Measurements from ENCODE around the gene HPS4.
"Not testable (repeated sequence)": the region's sequence is repeated elsewhere in the genome, so short reads cannot be mapped to it uniquely, and the experiment has no call there.

The HPS4 gene

DNA sequence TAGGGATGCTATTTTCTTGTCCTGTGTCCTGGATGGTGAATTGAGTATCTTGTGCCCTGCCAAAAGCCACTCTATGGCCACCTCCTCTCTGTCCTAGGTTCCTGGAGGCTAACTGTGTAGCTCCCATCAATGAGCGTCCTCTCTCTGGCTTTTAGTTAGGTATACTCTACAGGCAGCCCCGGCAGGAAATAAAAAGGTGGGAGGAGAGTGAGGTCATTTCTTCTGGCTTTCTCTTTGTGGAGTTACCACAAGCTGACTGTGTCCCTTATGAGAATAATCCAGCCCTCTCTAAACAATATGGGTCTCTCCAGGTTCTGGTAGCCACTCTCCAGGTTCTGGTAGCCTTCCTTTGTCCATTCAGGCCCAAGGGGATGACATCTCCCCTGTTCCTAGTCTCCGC lies 66.2 kb downstream of the HPS4 start:
- no peak for DNase-seq (ENCODE audit: low read depth in 2 of 2)
- TF ChIP-seq, protein P1, sequence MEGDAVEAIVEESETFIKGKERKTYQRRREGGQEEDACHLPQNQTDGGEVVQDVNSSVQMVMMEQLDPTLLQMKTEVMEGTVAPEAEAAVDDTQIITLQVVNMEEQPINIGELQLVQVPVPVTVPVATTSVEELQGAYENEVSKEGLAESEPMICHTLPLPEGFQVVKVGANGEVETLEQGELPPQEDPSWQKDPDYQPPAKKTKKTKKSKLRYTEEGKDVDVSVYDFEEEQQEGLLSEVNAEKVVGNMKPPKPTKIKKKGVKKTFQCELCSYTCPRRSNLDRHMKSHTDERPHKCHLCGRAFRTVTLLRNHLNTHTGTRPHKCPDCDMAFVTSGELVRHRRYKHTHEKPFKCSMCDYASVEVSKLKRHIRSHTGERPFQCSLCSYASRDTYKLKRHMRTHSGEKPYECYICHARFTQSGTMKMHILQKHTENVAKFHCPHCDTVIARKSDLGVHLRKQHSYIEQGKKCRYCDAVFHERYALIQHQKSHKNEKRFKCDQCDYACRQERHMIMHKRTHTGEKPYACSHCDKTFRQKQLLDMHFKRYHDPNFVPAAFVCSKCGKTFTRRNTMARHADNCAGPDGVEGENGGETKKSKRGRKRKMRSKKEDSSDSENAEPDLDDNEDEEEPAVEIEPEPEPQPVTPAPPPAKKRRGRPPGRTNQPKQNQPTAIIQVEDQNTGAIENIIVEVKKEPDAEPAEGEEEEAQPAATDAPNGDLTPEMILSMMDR (IDR thresholded peaks at IDR 0.05; ENCODE audit: low read depth, low read length), result no peak
- H3K4me3 ChIP-seq (replicated peaks in 1 of 2; ENCODE audit: low read depth in 2 of 2, low read length in 2 of 2), result no peak overlapping the region

DNA sequence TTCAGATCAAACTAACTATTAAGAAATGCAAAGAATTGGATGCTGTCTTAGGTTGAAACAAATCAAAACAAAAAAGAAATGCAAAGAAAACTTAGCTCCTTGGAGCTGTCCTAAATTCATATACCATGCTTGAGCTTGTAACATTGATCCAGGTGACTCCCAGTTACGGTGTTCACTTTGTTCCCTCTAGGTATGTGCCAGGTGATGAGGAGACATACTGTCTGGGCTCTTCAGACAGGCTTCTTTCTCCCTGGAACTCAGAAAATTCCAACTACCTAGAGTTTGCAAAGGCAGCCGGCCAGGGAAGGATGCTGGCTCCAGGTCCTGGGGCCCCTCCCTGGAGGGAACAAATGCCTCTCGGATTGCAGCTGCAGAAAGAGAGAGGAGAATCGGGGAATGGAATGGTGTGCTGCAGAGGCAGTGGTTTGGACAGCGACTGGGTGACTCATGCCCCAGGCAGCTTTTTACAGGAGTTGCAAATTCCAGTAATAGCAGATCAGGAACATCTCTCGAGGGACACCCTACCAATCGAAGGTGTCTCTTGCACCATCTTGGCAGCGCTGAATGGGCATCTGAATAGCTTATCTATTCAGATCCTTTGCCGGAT lies 66.8 kb downstream of the HPS4 start:
- peak; percentile 67 to 79 for DNase-seq (ENCODE audit: low read depth in 2 of 2)
- no peak overlapping the region for H3K4me3 ChIP-seq (replicated peaks in 1 of 2; ENCODE audit: low read depth in 2 of 2, low read length in 2 of 2)
- TF ChIP-seq, protein P1 (IDR thresholded peaks at IDR 0.05; ENCODE audit: low read depth, low read length), result no peak

DNA sequence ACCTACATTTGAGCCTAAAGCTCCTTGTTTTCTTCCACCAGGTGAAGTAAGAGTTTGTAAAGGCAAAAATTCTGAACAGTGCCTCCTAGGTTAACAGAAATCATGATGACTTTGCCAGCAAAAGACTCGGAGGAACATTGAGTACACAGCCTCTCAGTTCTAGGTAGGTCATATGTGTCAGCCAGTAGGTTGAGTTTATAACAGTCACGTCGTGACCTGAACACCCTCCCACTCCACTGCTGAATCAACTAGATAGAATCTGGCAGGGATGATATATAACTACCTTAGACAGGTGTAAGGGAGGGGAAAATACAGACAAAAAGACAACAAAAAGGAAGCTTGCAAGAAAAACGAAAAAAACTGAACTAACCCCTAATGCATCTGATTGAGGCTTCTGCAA lies 67.3 kb downstream of the HPS4 start:
- no peak overlapping the region for H3K4me3 ChIP-seq (replicated peaks in 1 of 2; ENCODE audit: low read depth in 2 of 2, low read length in 2 of 2)
- DNase-seq (ENCODE audit: low read depth in 2 of 2), result no peak
- TF ChIP-seq, protein P1 (IDR thresholded peaks at IDR 0.05; ENCODE audit: low read depth, low read length), result no peak

DNA sequence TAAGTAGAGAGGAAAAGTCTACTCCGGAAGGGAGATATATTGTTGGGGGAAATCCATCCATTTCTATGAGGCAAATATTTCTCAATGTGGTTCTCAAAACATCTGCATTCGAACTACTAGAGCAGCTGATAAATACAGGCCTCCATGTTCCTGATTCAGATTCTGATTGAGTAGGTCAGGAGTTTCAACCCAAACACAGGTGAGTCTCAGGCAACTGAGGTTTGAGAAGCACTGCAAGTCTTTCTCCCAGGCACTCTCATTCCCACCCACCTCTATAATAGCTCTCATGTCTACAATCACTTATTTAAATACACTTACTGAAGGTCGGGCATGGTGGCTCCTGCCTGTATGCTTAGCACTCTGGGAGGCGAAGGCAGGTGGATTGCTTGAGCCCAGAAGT lies 69.2 kb downstream of the HPS4 start:
- no peak overlapping the region for H3K4me3 ChIP-seq (replicated peaks in 1 of 2; ENCODE audit: low read depth in 2 of 2, low read length in 2 of 2)
- no peak for DNase-seq (ENCODE audit: low read depth in 2 of 2)
- TF ChIP-seq, protein P1 (IDR thresholded peaks at IDR 0.05; ENCODE audit: low read depth, low read length), result no peak

DNA sequence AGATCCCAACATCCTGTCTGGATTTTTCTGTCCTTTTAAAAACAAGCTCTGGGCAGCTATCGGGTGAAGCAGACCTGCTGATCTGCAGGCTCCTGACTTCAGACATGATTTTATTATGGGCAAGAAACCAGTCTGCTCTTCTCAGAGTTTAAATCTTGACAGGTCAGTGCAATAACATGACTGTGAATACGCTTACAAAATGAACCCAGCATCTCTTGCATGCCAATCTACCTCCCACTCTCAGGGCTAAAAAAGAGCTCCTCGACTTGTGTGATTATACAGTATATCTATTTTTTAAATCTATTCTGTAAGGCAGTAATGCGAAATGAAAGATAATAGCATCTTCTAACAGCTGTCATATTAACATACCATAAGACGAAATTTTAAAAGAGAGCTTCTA lies 73.2 kb downstream of the HPS4 start:
- H3K4me3 ChIP-seq (replicated peaks in 1 of 2; ENCODE audit: low read depth in 2 of 2, low read length in 2 of 2), result no peak overlapping the region
- DNase-seq (ENCODE audit: low read depth in 2 of 2), result no peak
- TF ChIP-seq, protein P1 (IDR thresholded peaks at IDR 0.05; ENCODE audit: low read depth, low read length), result no peak

DNA sequence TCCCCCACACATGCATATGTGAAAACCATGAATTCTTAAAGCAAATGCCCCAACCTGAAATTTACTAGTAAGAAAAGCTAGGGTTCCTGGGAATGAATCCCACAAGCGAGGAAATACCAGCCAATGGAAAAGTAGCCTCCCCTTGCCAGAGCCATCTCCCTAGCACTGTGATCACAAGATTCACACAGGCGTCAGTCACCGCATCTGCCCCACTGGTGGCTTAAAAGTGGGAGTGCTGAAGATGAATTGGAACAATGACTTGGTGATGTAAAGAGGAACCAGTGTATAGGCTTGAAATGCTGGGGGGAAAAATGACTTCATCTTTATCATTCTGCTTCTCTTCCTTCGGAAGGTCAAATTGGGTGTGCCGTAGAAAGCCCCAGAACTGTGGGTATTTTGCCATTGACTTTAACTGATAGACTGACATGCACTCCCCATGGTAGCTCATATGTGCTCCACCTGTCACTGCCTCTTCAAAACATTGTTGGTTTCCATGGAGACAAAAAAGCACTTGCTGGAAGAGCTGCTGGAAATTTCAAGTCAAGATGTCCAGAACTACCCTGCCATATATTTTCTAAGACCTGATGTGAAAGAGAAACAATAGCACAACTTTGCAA lies 73.8 kb downstream of the HPS4 start:
- DNase-seq (ENCODE audit: low read depth in 2 of 2), result no peak
- H3K4me3 ChIP-seq (replicated peaks in 1 of 2; ENCODE audit: low read depth in 2 of 2, low read length in 2 of 2), result no peak overlapping the region
- TF ChIP-seq, protein P1 (IDR thresholded peaks at IDR 0.05; ENCODE audit: low read depth, low read length), result no peak

DNA sequence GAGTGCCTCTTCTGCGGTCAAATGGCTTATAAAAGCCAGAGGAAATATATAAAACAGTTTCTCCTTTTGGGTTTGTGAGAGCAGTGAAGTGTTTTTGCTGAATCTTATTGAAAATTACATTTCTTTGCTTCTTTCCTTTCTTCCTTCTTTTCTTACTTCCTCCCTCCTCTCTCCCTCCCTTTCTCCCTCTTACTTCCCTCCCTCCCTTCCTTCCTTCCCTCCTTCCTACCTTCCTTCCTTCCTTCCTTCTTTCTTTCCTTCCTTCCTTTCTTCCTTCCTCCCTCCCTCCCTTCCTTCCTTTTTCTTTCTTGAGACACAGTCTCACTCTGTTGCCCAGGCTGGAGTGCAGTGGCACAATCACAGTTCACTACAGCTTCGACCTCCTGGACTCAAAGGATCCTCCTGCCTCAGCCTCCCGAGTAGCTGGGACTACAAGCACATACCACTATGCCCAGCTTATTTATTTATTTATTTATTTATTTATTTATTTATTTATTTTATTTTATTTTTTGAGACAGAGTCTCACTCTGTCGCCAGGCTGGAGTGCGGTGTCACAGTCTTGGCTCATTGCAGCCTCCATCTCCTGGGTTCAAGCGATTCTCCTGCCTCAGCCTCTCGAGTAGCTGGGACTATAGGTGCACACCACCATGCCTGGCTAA lies 74.9 kb downstream of the HPS4 start:
- not testable (repeated sequence) for DNase-seq (ENCODE audit: low read depth in 2 of 2); H3K4me3 ChIP-seq (replicated peaks in 1 of 2; ENCODE audit: low read depth in 2 of 2, low read length in 2 of 2)
